ENCODE data around the gene PDE4B. TPM values are rescaled to one million over a fixed set of nuclear protein-coding genes. Genes with fewer than 3 reads are reported as not detected.
"Not testable (repeated sequence)": the region's sequence is repeated elsewhere in the genome, so short reads cannot be mapped to it uniquely, and the experiment has no call there.

PDE4B gene
- polyA plus RNA-seq, 3 donors from 2014 or later: 7.4 to 25.1 (median 18.9) TPM

GRCh38 chr1:65872301-65872700, 79.6 kb downstream of the PDE4B start:
- H3K27me3 Mint-ChIP-seq (ENCODE audit: low read depth in 3 of 3): peaks cover 0 to 5% (median 0%) of the 10 kb centered on the region in 3 donors
- H3K27ac Mint-ChIP-seq: no peak overlapping the region
- no peaks in the 10 kb centered on the region for H3K4me1 Mint-ChIP-seq
- no peak for DNase-seq
- no peaks in the 10 kb centered on the region for H3K36me3 Mint-ChIP-seq
- H3K4me3 Mint-ChIP-seq: no peak overlapping the region
- H3K9me3 Mint-ChIP-seq: peaks cover 0 to 5% (median 1%) of the 10 kb centered on the region in 6 donors

GRCh38 chr1:65878342-65878741, 85.6 kb downstream of the PDE4B start:
- H3K36me3 Mint-ChIP-seq; H3K4me3 Mint-ChIP-seq; H3K4me1 Mint-ChIP-seq; H3K27ac Mint-ChIP-seq; H3K9me3 Mint-ChIP-seq; DNase-seq; H3K27me3 Mint-ChIP-seq (ENCODE audit: low read depth in 3 of 3): not testable (repeated sequence)

GRCh38 chr1:65880611-65881010, 87.9 kb downstream of the PDE4B start:
- Mint-ChIP-seq H3K4me3 (no peak overlapping the region), H3K27ac (no peak overlapping the region), H3K36me3 (no peaks in the 10 kb centered on the region), H3K9me3 (peaks cover 0 to 9% (median 4%) of the 10 kb centered on the region in 6 donors), H3K27me3 (ENCODE audit: low read depth in 3 of 3) (no peaks in the 10 kb centered on the region), H3K4me1 (no peaks in the 10 kb centered on the region)
- no peak for DNase-seq

- Mint-ChIP-seq H3K4me1 (no peaks in the 10 kb centered on the region), H3K9me3 (peaks cover 0 to 9% (median 2%) of the 10 kb centered on the region in 6 donors), H3K36me3 (no peaks in the 10 kb centered on the region), H3K27ac (no peak overlapping the region), H3K4me3 (no peak overlapping the region), H3K27me3 (ENCODE audit: low read depth in 3 of 3) (no peaks in the 10 kb centered on the region)
- no peak for DNase-seq
These were observed 88.4 kb downstream of the PDE4B start for GRCh38 chr1:65881067-65881594.

- Mint-ChIP-seq H3K9me3 (peaks cover 0 to 6% (median 3%) of the 10 kb centered on the region in 6 donors), H3K36me3 (no peaks in the 10 kb centered on the region), H3K27ac (no peak overlapping the region), H3K4me1 (no peaks in the 10 kb centered on the region), H3K27me3 (ENCODE audit: low read depth in 3 of 3) (no peaks in the 10 kb centered on the region), H3K4me3 (no peak overlapping the region)
- DNase-seq: no peak
These were observed 89.4 kb downstream of the PDE4B start for GRCh38 chr1:65882076-65882475.

GRCh38 chr1:65889441-65889840, 96.7 kb downstream of the PDE4B start:
- H3K36me3 Mint-ChIP-seq: no peaks in the 10 kb centered on the region
- H3K4me3 Mint-ChIP-seq: no peak overlapping the region
- no peak for DNase-seq
- H3K27ac Mint-ChIP-seq: no peak overlapping the region
- H3K4me1 Mint-ChIP-seq: no peaks in the 10 kb centered on the region
- H3K27me3 Mint-ChIP-seq (ENCODE audit: low read depth in 3 of 3): peaks cover 0 to 1% (median 0%) of the 10 kb centered on the region in 3 donors
- H3K9me3 Mint-ChIP-seq: peaks cover 1 to 15% (median 8%) of the 10 kb centered on the region in 6 donors

- H3K4me1 Mint-ChIP-seq: no peaks in the 10 kb centered on the region
- no peaks in the 10 kb centered on the region for H3K36me3 Mint-ChIP-seq
- no peak for DNase-seq
- no peak overlapping the region for H3K27ac Mint-ChIP-seq
- H3K27me3 Mint-ChIP-seq (ENCODE audit: low read depth in 3 of 3): peaks cover 0 to 1% (median 0%) of the 10 kb centered on the region in 3 donors
- peaks cover 1 to 15% (median 8%) of the 10 kb centered on the region in 6 donors for H3K9me3 Mint-ChIP-seq
- no peak overlapping the region for H3K4me3 Mint-ChIP-seq
These were observed 97.6 kb downstream of the PDE4B start for GRCh38 chr1:65890201-65890843.

GRCh38 chr1:65894738-65895605, 102.3 kb downstream of the PDE4B start:
- no peak overlapping the region for H3K4me3 Mint-ChIP-seq
- H3K36me3 Mint-ChIP-seq: no peaks in the 10 kb centered on the region
- DNase-seq: no peak
- H3K9me3 Mint-ChIP-seq: peaks cover 0 to 7% (median 6%) of the 10 kb centered on the region in 6 donors
- no peak overlapping the region for H3K27ac Mint-ChIP-seq
- H3K4me1 Mint-ChIP-seq: no peaks in the 10 kb centered on the region
- peaks cover 0 to 3% (median 3%) of the 10 kb centered on the region in 3 donors for H3K27me3 Mint-ChIP-seq (ENCODE audit: low read depth in 3 of 3)

DNA sequence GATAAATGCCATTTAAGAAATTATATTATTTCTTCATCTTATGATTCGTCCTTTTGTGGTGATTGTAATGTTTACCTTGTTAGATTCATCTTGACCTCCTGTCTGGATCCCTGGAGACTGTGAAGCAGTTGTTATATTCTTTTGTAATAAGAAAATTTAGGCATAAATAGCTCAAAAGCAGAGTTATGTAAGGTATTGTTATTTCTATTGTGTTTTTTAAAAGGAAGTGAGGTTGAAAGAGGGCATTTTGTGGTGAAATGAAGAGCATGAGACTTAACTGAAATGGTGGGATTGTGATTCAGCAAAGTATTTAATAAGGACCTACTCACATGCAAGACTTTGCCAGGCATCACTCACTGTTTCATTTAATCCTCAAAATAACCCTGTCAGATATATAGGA, 104.0 kb downstream of the PDE4B start:
- H3K9me3 Mint-ChIP-seq: peaks cover 0 to 11% (median 8%) of the 10 kb centered on the region in 6 donors

GRCh38 chr1:65897485-65897884, 104.8 kb downstream of the PDE4B start:
- Mint-ChIP-seq H3K36me3 (no peaks in the 10 kb centered on the region), H3K4me1 (no peaks in the 10 kb centered on the region), H3K4me3 (no peak overlapping the region), H3K27me3 (ENCODE audit: low read depth in 3 of 3) (peaks cover 0 to 3% (median 3%) of the 10 kb centered on the region in 3 donors), H3K9me3 (peaks cover 0 to 12% (median 8%) of the 10 kb centered on the region in 6 donors), H3K27ac (no peak overlapping the region)
- DNase-seq: no peak

More for the DNA sequence above, 104.0 kb downstream of the PDE4B start:
- no peak for DNase-seq
- no peak overlapping the region for H3K27ac Mint-ChIP-seq
- no peaks in the 10 kb centered on the region for H3K4me1 Mint-ChIP-seq
- H3K36me3 Mint-ChIP-seq: no peaks in the 10 kb centered on the region
- H3K4me3 Mint-ChIP-seq: no peak overlapping the region
- H3K27me3 Mint-ChIP-seq (ENCODE audit: low read depth in 3 of 3): peaks cover 0 to 3% (median 3%) of the 10 kb centered on the region in 3 donors

- no peaks in the 10 kb centered on the region for H3K36me3 Mint-ChIP-seq
- no peak for DNase-seq
- no peak overlapping the region for H3K4me3 Mint-ChIP-seq
- peaks cover 0 to 3% (median 0%) of the 10 kb centered on the region in 3 donors for H3K27me3 Mint-ChIP-seq (ENCODE audit: low read depth in 3 of 3)
- peaks cover 0 to 10% (median 4%) of the 10 kb centered on the region in 6 donors for H3K9me3 Mint-ChIP-seq
- no peak overlapping the region for H3K27ac Mint-ChIP-seq
- no peaks in the 10 kb centered on the region for H3K4me1 Mint-ChIP-seq
These were observed 112.0 kb downstream of the PDE4B start for GRCh38 chr1:65904681-65905083.

DNA sequence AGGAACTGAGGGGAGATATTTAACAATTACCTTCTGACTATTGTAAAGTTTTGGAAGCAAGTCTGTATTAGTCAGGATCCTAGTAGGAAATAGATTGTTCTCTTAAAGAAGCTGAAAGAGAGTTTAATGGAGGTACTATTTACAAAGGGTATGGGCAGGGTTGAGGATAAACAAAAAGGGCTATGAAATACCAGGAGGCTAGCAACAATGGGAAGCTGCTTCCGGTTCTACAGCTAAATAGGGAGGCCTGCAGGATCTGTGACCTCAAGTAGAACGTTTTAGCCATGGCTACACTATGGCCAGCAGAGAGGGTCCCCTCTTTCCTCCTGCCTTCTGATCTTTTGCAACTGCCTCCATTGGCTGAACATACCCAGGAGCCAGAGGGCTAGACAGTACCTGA, 117.7 kb downstream of the PDE4B start:
- Mint-ChIP-seq H3K27ac (no peak overlapping the region), H3K4me3 (no peak overlapping the region), H3K9me3 (peaks cover 0 to 3% (median 0%) of the 10 kb centered on the region in 6 donors), H3K4me1 (no peaks in the 10 kb centered on the region), H3K36me3 (no peaks in the 10 kb centered on the region), H3K27me3 (ENCODE audit: low read depth in 3 of 3) (peaks cover 0 to 3% (median 2%) of the 10 kb centered on the region in 3 donors)
- DNase-seq: no peak

- Mint-ChIP-seq H3K36me3 (no peaks in the 10 kb centered on the region), H3K9me3 (peaks cover 0 to 3% (median 0%) of the 10 kb centered on the region in 6 donors), H3K4me3 (no peak overlapping the region), H3K27ac (no peak overlapping the region), H3K4me1 (no peaks in the 10 kb centered on the region), H3K27me3 (ENCODE audit: low read depth in 3 of 3) (peaks cover 0 to 3% (median 2%) of the 10 kb centered on the region in 3 donors)
- DNase-seq: no peak
These were observed 119.0 kb downstream of the PDE4B start for GRCh38 chr1:65911679-65912078.

- no peak overlapping the region for H3K27ac Mint-ChIP-seq
These were observed 125.9 kb downstream of the PDE4B start for GRCh38 chr1:65918564-65918963.

More at GRCh38 chr1:65918564-65918963, 125.9 kb downstream of the PDE4B start:
- Mint-ChIP-seq H3K27me3 (ENCODE audit: low read depth in 3 of 3) (peaks cover 2 to 3% (median 3%) of the 10 kb centered on the region in 3 donors), H3K36me3 (no peaks in the 10 kb centered on the region), H3K4me1 (no peaks in the 10 kb centered on the region), H3K4me3 (no peak overlapping the region), H3K9me3 (peaks cover 0 to 2% (median 0%) of the 10 kb centered on the region in 6 donors)
- no peak for DNase-seq

All from immature natural killer cell (primary cell).